ENCODE results near the gene SMIM38. TPM values are rescaled to one million over a fixed set of nuclear protein-coding genes. Genes with fewer than 3 reads are reported as not detected.
"Not testable (repeated sequence)": the region's sequence is repeated elsewhere in the genome, so short reads cannot be mapped to it uniquely, and the experiment has no call there.

SMIM38 gene
- total RNA-seq, 1 donor from 2014 or later, result 0.41 TPM

DNA sequence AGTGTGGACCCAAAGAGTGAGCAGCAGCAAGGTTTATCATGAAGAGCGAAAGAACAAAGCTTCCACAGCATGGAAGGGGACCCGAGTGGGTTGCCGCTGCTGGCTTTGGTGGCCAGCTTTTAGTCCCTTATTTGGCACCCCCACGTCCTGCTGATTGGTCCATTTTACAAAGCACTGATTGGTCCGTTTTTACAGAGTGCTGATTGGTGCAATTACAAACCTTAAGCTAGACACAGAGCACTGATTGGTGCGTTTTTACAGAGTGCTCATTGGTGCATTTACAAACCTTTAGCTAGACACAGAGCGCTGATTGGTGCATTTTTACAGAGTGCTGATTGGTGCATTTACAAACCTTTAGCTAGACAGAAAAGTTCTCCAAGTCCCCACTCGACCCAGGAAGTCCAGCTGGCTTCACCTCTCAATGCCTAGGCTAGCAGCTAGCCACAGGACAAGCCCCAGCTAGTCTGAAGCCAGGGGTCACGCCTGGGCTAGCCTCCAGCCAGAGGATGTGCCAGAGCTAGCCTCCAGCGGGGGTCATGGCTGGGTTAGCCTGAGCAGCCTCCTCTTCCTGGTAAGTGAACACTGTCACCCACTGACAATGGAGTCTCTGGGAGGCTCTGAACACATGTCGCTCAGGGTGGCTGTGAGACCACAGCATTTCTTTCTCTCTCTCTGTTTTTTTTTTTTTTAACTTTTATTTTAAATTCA is 6.2 kb upstream of the SMIM38 start:
- H3K4me1 Mint-ChIP-seq (ENCODE audit: low read depth); DNase-seq (ENCODE audit: low spot score); intact Hi-C loops (cut with micrococcal nuclease); H3K27me3 Mint-ChIP-seq (ENCODE audit: low read depth); H3K27ac Mint-ChIP-seq; H3K36me3 Mint-ChIP-seq (ENCODE audit: low read depth); H3K4me3 Mint-ChIP-seq (ENCODE audit: low read depth): not testable (repeated sequence)
- peaks cover 30% of the 10 kb centered on the region for H3K9me3 Mint-ChIP-seq

DNA sequence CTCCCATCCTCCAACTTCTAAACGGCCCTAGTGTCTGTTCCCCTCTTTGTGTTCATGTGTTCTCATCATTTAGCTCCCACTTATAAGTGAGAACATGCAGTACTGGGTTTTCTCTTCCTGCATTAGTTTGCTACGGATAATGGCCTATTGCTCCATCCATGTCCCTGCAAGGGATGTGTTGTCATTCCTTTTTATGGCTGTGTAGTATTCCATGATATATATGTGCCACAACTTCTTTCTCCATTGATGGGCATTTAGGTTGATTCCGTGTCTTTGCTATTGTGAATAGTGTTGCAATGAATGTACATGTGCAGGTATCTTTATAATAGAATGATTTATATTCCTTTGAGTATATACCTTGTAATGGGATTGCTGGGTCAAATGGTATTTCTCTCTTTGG is 5.6 kb upstream of the SMIM38 start:
- no peak overlapping the region for H3K27ac Mint-ChIP-seq
- intact Hi-C loops (cut with micrococcal nuclease), result no loop called here
- H3K36me3 Mint-ChIP-seq (ENCODE audit: low read depth), result peaks cover 3% of the 10 kb centered on the region
- peaks cover 3% of the 10 kb centered on the region for H3K4me1 Mint-ChIP-seq (ENCODE audit: low read depth)
- H3K27me3 Mint-ChIP-seq (ENCODE audit: low read depth), result no peaks in the 10 kb centered on the region
- no peak overlapping the region for H3K4me3 Mint-ChIP-seq (ENCODE audit: low read depth)
- H3K9me3 Mint-ChIP-seq, result peaks cover 30% of the 10 kb centered on the region
- DNase-seq (ENCODE audit: low spot score), result no peak

GRCh38 chr11:69151836-69152235 is 3.9 kb upstream of the SMIM38 start:
- H3K27ac Mint-ChIP-seq, result no peak overlapping the region
- intact Hi-C loops (cut with micrococcal nuclease), result no loop called here
- no peak for DNase-seq (ENCODE audit: low spot score)

DNA sequence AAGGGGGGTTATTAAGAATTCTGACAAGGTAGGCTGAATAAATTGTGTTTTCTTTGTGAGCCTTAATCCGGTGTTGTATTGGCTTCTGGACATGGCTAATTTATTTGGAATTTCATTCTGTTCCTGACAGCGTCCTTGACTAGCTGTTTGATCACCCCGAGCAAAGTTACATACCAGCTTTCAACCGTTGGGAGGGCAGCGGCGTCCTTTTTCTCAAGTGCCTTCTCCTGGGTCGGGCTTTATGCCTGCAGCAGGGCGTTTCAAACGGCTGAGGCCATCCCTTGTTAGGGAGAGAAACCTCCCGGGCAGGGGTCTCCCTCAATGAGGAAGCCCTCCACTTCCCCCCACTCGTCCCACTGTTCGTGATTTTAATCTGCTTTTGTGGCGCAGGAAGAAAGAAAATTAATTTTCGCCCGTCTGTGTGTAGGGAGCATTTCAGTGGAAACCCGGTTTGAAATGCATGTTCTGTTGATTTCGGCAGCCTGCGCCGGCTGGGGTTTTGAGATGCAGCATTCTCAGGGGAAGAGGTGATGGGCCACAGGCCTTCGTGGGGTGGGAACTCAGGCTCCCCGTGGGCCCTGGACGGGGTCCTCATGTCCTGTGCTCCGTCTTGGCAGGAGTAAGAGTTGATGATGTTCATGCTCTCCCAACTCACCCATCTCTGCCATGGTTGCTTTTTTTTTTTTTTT is 2.9 kb upstream of the SMIM38 start:
- Mint-ChIP-seq H3K4me1 (ENCODE audit: low read depth) (peaks cover 3% of the 10 kb centered on the region), H3K36me3 (ENCODE audit: low read depth) (peaks cover 3% of the 10 kb centered on the region), H3K4me3 (ENCODE audit: low read depth) (no peak overlapping the region), H3K27me3 (ENCODE audit: low read depth) (no peaks in the 10 kb centered on the region), H3K9me3 (peaks cover 11% of the 10 kb centered on the region), H3K27ac (no peak overlapping the region)
- no peak for DNase-seq (ENCODE audit: low spot score)
- intact Hi-C loops (cut with micrococcal nuclease), result no loop called here

More at GRCh38 chr11:69151836-69152235, 3.9 kb upstream of the SMIM38 start:
- H3K4me3 Mint-ChIP-seq (ENCODE audit: low read depth), result no peak overlapping the region
- peaks cover 16% of the 10 kb centered on the region for H3K9me3 Mint-ChIP-seq
- peaks cover 3% of the 10 kb centered on the region for H3K36me3 Mint-ChIP-seq (ENCODE audit: low read depth)
- H3K27me3 Mint-ChIP-seq (ENCODE audit: low read depth), result no peaks in the 10 kb centered on the region
- H3K4me1 Mint-ChIP-seq (ENCODE audit: low read depth), result peaks cover 3% of the 10 kb centered on the region

GRCh38 chr11:69153661-69154060 is 2.1 kb upstream of the SMIM38 start:
- Mint-ChIP-seq H3K27me3 (ENCODE audit: low read depth) (no peaks in the 10 kb centered on the region), H3K27ac (no peak overlapping the region), H3K4me1 (ENCODE audit: low read depth) (peaks cover 3% of the 10 kb centered on the region), H3K4me3 (ENCODE audit: low read depth) (no peak overlapping the region), H3K36me3 (ENCODE audit: low read depth) (peaks cover 3% of the 10 kb centered on the region), H3K9me3 (peaks cover 11% of the 10 kb centered on the region)
- no peak for DNase-seq (ENCODE audit: low spot score)
- intact Hi-C loops (cut with micrococcal nuclease), result no loop called here

GRCh38 chr11:69154211-69154913 is 1.4 kb upstream of the SMIM38 start:
- Mint-ChIP-seq H3K4me3 (ENCODE audit: low read depth) (no peak overlapping the region), H3K27ac (no peak overlapping the region), H3K36me3 (ENCODE audit: low read depth) (no peaks in the 10 kb centered on the region), H3K27me3 (ENCODE audit: low read depth) (no peaks in the 10 kb centered on the region), H3K9me3 (peaks cover 6% of the 10 kb centered on the region), H3K4me1 (ENCODE audit: low read depth) (no peaks in the 10 kb centered on the region)
- DNase-seq (ENCODE audit: low spot score), result no peak
- intact Hi-C loops (cut with micrococcal nuclease), result no loop called here

DNA sequence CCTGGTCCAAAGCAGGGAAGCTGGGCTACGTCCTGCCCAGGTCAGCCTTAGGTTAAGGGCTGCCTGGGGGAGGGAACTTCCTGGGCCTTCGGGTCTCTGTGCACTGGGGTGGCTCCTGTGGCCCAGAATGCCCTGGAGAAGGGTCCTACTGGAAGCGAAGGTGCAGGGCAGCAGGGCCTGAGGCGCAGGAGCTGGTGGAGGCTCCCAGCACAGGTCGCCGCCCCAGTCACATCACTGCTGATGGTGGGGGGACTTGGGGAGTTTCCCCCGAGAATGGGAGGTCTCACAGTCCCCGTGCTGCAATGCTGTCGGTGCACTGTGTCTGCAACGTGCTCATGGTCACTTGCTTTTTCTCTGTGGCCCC is 815 bp upstream of the SMIM38 start:
- Mint-ChIP-seq H3K9me3 (peaks cover 6% of the 10 kb centered on the region), H3K27me3 (ENCODE audit: low read depth) (no peaks in the 10 kb centered on the region), H3K36me3 (ENCODE audit: low read depth) (no peaks in the 10 kb centered on the region), H3K4me1 (ENCODE audit: low read depth) (no peaks in the 10 kb centered on the region), H3K4me3 (ENCODE audit: low read depth) (no peak overlapping the region), H3K27ac (no peak overlapping the region)
- intact Hi-C loops (cut with micrococcal nuclease), result no loop called here
- no peak for DNase-seq (ENCODE audit: low spot score)

DNA sequence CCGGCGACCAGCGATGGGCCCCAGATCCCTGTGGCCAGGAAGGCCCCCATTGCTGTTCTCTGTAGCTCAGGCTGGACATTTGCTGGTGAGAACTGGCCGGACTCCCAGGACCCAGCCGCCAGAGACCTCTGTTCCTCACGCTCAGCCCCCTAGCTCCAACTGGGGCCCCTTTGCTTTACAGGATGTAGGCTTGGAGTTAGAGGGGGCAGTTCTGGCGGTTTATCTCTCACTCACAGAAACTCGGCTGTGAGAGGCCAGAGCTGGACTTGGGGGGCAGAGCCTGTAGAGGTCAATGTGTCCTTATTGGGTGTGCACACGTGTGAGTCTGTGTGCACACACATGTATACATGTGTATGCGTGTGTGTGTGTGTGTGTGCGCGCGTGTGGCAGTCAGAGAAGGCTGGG is 502 bp downstream of the SMIM38 start:
- H3K4me3 Mint-ChIP-seq (ENCODE audit: low read depth), result no peak overlapping the region
- H3K27ac Mint-ChIP-seq, result peak overlapping the region; percentile 24
- DNase-seq (ENCODE audit: low spot score), result no peak
- intact Hi-C loops (cut with micrococcal nuclease), result no loop called here
- H3K4me1 Mint-ChIP-seq (ENCODE audit: low read depth), result no peaks in the 10 kb centered on the region
- H3K36me3 Mint-ChIP-seq (ENCODE audit: low read depth), result no peaks in the 10 kb centered on the region
- no peaks in the 10 kb centered on the region for H3K9me3 Mint-ChIP-seq
- H3K27me3 Mint-ChIP-seq (ENCODE audit: low read depth), result no peaks in the 10 kb centered on the region

- no peak overlapping the region for H3K4me3 Mint-ChIP-seq (ENCODE audit: low read depth)
- no peaks in the 10 kb centered on the region for H3K36me3 Mint-ChIP-seq (ENCODE audit: low read depth)
- H3K27ac Mint-ChIP-seq, result no peak overlapping the region
Measured at GRCh38 chr11:69156673-69157155, 979 bp downstream of the SMIM38 start.

GRCh38 chr11:69157156-69157821 is 1.6 kb downstream of the SMIM38 start:
- no peaks in the 10 kb centered on the region for H3K4me1 Mint-ChIP-seq (ENCODE audit: low read depth)
- intact Hi-C loops (cut with micrococcal nuclease), result no loop called here
- H3K9me3 Mint-ChIP-seq, result no peaks in the 10 kb centered on the region
- no peaks in the 10 kb centered on the region for H3K36me3 Mint-ChIP-seq (ENCODE audit: low read depth)
- no peak overlapping the region for H3K4me3 Mint-ChIP-seq (ENCODE audit: low read depth)
- DNase-seq (ENCODE audit: low spot score), result no peak
- peaks cover 5% of the 10 kb centered on the region for H3K27me3 Mint-ChIP-seq (ENCODE audit: low read depth)
- no peak overlapping the region for H3K27ac Mint-ChIP-seq

More at GRCh38 chr11:69156673-69157155, 979 bp downstream of the SMIM38 start:
- Mint-ChIP-seq H3K9me3 (no peaks in the 10 kb centered on the region), H3K27me3 (ENCODE audit: low read depth) (peaks cover 4% of the 10 kb centered on the region), H3K4me1 (ENCODE audit: low read depth) (no peaks in the 10 kb centered on the region)
- DNase-seq (ENCODE audit: low spot score), result no peak
- intact Hi-C loops (cut with micrococcal nuclease), result no loop called here

GRCh38 chr11:69157822-69158231 is 2.1 kb downstream of the SMIM38 start:
- intact Hi-C loops (cut with micrococcal nuclease), result no loop called here
- H3K27ac Mint-ChIP-seq, result no peak overlapping the region
- H3K36me3 Mint-ChIP-seq (ENCODE audit: low read depth), result no peaks in the 10 kb centered on the region
- no peak for DNase-seq (ENCODE audit: low spot score)
- H3K9me3 Mint-ChIP-seq, result no peaks in the 10 kb centered on the region
- H3K4me1 Mint-ChIP-seq (ENCODE audit: low read depth), result no peaks in the 10 kb centered on the region
- H3K27me3 Mint-ChIP-seq (ENCODE audit: low read depth), result peaks cover 8% of the 10 kb centered on the region
- no peak overlapping the region for H3K4me3 Mint-ChIP-seq (ENCODE audit: low read depth)

GRCh38 chr11:69158301-69159149 is 2.8 kb downstream of the SMIM38 start:
- peaks cover 4% of the 10 kb centered on the region for H3K9me3 Mint-ChIP-seq
- H3K4me3 Mint-ChIP-seq (ENCODE audit: low read depth), result no peak overlapping the region
- no peaks in the 10 kb centered on the region for H3K36me3 Mint-ChIP-seq (ENCODE audit: low read depth)
- intact Hi-C loops (cut with micrococcal nuclease), result no loop called here
- H3K4me1 Mint-ChIP-seq (ENCODE audit: low read depth), result no peaks in the 10 kb centered on the region
- no peak for DNase-seq (ENCODE audit: low spot score)
- no peak overlapping the region for H3K27ac Mint-ChIP-seq
- H3K27me3 Mint-ChIP-seq (ENCODE audit: low read depth), result peaks cover 9% of the 10 kb centered on the region

Data from activated T-helper 2 cell treated with anti-CD3 and anti-CD28 coated beads, Interferon-gamma antibody, Interleukin-2, Interleukin-4, amounts not matched to agents 10 μg/mL and 5 μg/mL and 100 μg/mL, durations not matched to agents 14 hours and 24 hours and 36 hours (primary cell).